ENCODE data around the gene PHAF1. TPM values are rescaled to one million over a fixed set of nuclear protein-coding genes. Genes with fewer than 3 reads are reported as not detected.

PHAF1 gene
- polyA plus RNA-seq, 2 donors: 8.8 to 9.9 TPM

DNA sequence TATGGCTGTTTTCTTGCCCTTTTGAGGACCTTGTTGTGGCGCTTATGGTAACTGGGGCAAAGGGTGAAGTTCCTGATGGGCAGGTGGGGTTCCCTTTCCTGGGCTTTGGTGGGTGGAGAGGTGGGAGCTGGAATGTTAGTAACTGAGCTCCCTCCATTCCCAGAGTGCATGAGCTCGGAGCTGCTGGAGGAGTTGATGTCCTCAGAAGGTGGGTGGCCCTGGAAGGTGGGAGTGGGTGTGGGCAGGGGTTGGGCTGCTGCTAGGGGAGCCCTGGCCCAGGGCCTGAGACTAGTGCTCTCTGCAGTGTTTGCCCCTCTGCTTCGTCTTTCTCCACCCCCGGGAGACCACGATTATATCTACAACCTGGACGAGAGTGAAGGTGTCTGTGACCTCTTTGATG, 88.0 kb downstream of the PHAF1 start:
- Histone ChIP-seq H3K4me3 (ENCODE audit: low read depth in 1 of 2, low read length in 2 of 2) (no peak overlapping the region), H3K27ac (ENCODE audit: low read depth in 2 of 2, low read length in 1 of 2) (no peak overlapping the region), H3K27me3 (ENCODE audit: control insufficient read depth in 1 of 2, insufficient read depth in 2 of 2, low read length in 2 of 2) (no peaks in the 10 kb centered on the region), H3K9me3 (ENCODE audit: control insufficient read depth in 2 of 2, insufficient read depth in 1 of 2, low read depth in 1 of 2, low read length in 1 of 2) (no peaks in the 10 kb centered on the region), H3K4me1 (ENCODE audit: control insufficient read depth in 2 of 2, insufficient read depth in 2 of 2, low read length in 1 of 2) (peaks cover 7 to 23% of the 10 kb centered on the region in 2 donors), H3K36me3 (ENCODE audit: control insufficient read depth in 2 of 2, insufficient read depth in 2 of 2, low read length in 1 of 2) (peaks cover 6 to 64% of the 10 kb centered on the region in 2 donors)
- WGBS, 2 donors: 68 to 71% methylated on average over 6 of the region's 6 CpGs

Other genes with a start within 250 kb of the PHAF1 start
- gene PDP2, start 229.4 kb upstream of the PHAF1 start, polyA plus RNA-seq: 1 to 10 TPM; 2.3 to 2.5 TPM
- 1 to 10 TPM; 6.1 to 6.5 TPM for gene CDH16, start 191.1 kb upstream of the PHAF1 start, polyA plus RNA-seq
- gene RRAD, start 184.4 kb upstream of the PHAF1 start, polyA plus RNA-seq: 100 to 1,000 TPM in 1 of 2 donors, 10 to 100 TPM in 1; 93.6 to 125 TPM
- 100 to 1,000 TPM; 139 to 266 TPM for gene CIAO2B, start 175.5 kb upstream of the PHAF1 start, polyA plus RNA-seq
- gene CES2, start 174.4 kb upstream of the PHAF1 start, polyA plus RNA-seq: 100 to 1,000 TPM; 120 to 128 TPM
- 1 to 10 TPM; 1.8 to 4.8 TPM for gene CES3, start 148.7 kb upstream of the PHAF1 start, polyA plus RNA-seq
- 10 to 100 TPM; 10.1 to 17.5 TPM for gene CES4A, start 121.4 kb upstream of the PHAF1 start, polyA plus RNA-seq
- gene CBFB, start 80.8 kb upstream of the PHAF1 start, polyA plus RNA-seq: 10 to 100 TPM; 15.3 to 17.0 TPM
- gene B3GNT9, start 41.1 kb downstream of the PHAF1 start, polyA plus RNA-seq: 1 to 10 TPM; 3.5 to 4.1 TPM
- 10 to 100 TPM; 21.8 to 27.3 TPM for gene TRADD, start 50.0 kb downstream of the PHAF1 start, polyA plus RNA-seq
- gene FBXL8, start 50.0 kb downstream of the PHAF1 start, polyA plus RNA-seq: 10 to 100 TPM; 11.2 to 22.6 TPM
- 10 to 100 TPM; 22.9 to 80.4 TPM for gene HSF4, start 54.8 kb downstream of the PHAF1 start, polyA plus RNA-seq
- gene NOL3, start 60.6 kb downstream of the PHAF1 start, polyA plus RNA-seq: 10 to 100 TPM; 36.7 to 59.0 TPM
- 10 to 100 TPM; 18.2 to 30.5 TPM for gene MATCAP1, start 74.0 kb downstream of the PHAF1 start, polyA plus RNA-seq
- gene EXOC3L1, start 80.2 kb downstream of the PHAF1 start, polyA plus RNA-seq: 1 to 10 TPM; 1.2 to 1.5 TPM
- 10 to 100 TPM; 49.1 to 53.0 TPM for gene E2F4, start 82.2 kb downstream of the PHAF1 start, polyA plus RNA-seq
- gene ELMO3, start 89.2 kb downstream of the PHAF1 start, polyA plus RNA-seq: 10 to 100 TPM; 21.5 to 23.7 TPM
- gene TMEM208, start 117.2 kb downstream of the PHAF1 start, polyA plus RNA-seq: 10 to 100 TPM; 73.4 to 83.1 TPM
- gene FHOD1, start 137.5 kb downstream of the PHAF1 start, polyA plus RNA-seq: 10 to 100 TPM in 1 of 2 donors, 1 to 10 TPM in 1; 6.3 to 11.4 TPM
- gene SLC9A5, start 139.0 kb downstream of the PHAF1 start, polyA plus RNA-seq: under 1 TPM; 0.11 to 0.43 TPM
- gene PLEKHG4, start 169.6 kb downstream of the PHAF1 start, polyA plus RNA-seq: 10 to 100 TPM in 1 of 2 donors, 1 to 10 TPM in 1; 8.9 to 13.3 TPM
- gene KCTD19, start 216.8 kb downstream of the PHAF1 start, polyA plus RNA-seq: not detected
- under 1 TPM in 1 of 2 donors, not detected in 1; 0.02 TPM for gene LRRC36, start 216.9 kb downstream of the PHAF1 start, polyA plus RNA-seq

Measured in esophagus (tissue), 2 donors.